ENCODE measurements around the gene PLXND1.

DNA sequence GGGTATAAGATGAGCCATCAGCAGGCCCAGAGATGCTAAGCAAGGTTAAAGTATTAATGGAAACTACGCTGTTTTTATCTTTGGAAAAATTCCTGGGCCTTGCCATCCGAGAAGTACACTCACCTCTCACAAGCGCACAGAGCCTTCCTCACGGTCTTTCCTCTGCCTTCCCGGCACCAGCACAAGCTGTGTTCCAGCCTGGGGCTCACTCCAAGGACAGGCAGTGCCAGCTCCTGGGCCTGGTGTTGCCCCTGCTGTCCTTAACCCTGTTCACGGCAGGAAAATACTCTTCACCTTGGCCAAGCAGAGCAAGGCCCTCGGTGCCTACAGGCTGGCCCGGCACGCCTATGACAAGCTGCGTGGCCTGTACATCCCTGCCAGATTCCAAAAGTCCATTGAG, 92.4 kb downstream of the PLXND1 start:
- TF ChIP-seq GATA3 (IDR thresholded peaks at IDR 0.05; ENCODE audit: low read depth, low read length): no peak
- TF ChIP-seq GATA2 (IDR thresholded peaks at IDR 0.05; ENCODE audit: low read depth, low read length): no peak
